Ishikawa (cell line): ENCODE results near the gene STAC2.

Experiments
- CEBPB ChIP-seq: IDR thresholded peaks from 2 replicates; pipeline ENCODE4 v1.6.1; 2012
- CREB1 ChIP-seq: IDR thresholded peaks from 2 replicates; pipeline ENCODE4 v1.6.1; 2012; ENCODE audit warnings: low read depth
- EGR1 ChIP-seq: IDR thresholded peaks from 2 replicates; pipeline ENCODE4 v1.6.1; 2012
- EP300 ChIP-seq: IDR thresholded peaks from 2 replicates; pipeline ENCODE4 v1.6.1; 2012; ENCODE audit warnings: borderline replicate concordance
- FOXM1 ChIP-seq: IDR thresholded peaks from 2 replicates; pipeline ENCODE4 v1.6.1; 2012; ENCODE audit warnings: low read depth, borderline replicate concordance
- MAX ChIP-seq: IDR thresholded peaks from 2 replicates; pipeline ENCODE4 v1.6.1; 2012
- NFIC ChIP-seq: IDR thresholded peaks from 2 replicates; pipeline ENCODE4 v1.6.1; 2012
- RAD21 ChIP-seq: IDR thresholded peaks from 2 replicates; pipeline ENCODE4 v1.6.1; 2012; ENCODE audit warnings: low read depth
- REST ChIP-seq: IDR thresholded peaks from 2 replicates; pipeline ENCODE4 v1.6.1; 2012; ENCODE audit warnings: low read depth, mild to moderate bottlenecking
- TAF1 ChIP-seq: IDR thresholded peaks from 2 replicates; pipeline ENCODE4 v1.6.1; 2012; ENCODE audit warnings: low read depth, mild to moderate bottlenecking
- TCF12 ChIP-seq: IDR thresholded peaks from 2 replicates; pipeline ENCODE4 v1.6.1; 2012; ENCODE audit warnings: low read depth
- TEAD4 ChIP-seq: IDR thresholded peaks from 2 replicates; pipeline ENCODE4 v1.6.1; 2012
- USF1 ChIP-seq: IDR thresholded peaks from 2 replicates; pipeline ENCODE4 v1.6.1; 2012
- YY1 ChIP-seq: IDR thresholded peaks from 2 replicates; pipeline ENCODE4 v1.6.1; 2012; ENCODE audit warnings: low read depth
- ZBTB7A ChIP-seq: IDR thresholded peaks from 2 replicates; pipeline ENCODE4 v1.6.1; 2012; ENCODE audit warnings: low read depth

STAC2 gene

GRCh38 chr17:39165178-39165840 lies 60.4 kb downstream of the STAC2 start:
- TF ChIP-seq FOXM1 (no peak), EP300 (no peak), RAD21 (no peak), YY1 (no peak), EGR1 (no peak), CEBPB (no peak), TEAD4 (no peak), CREB1 (no peak), USF1 (no peak), TAF1 (no peak), ZBTB7A (no peak), NFIC (no peak), REST (no peak), TCF12 (no peak), MAX (no peak)

- no peak for TF ChIP-seq CEBPB
- TF ChIP-seq NFIC = peak; percentile 26; the same call in 1 of the 2 replicates
- peak; percentile 66 for TF ChIP-seq RAD21
Observed at GRCh38 chr17:39164675-39165143, 61.0 kb downstream of the STAC2 start.

GRCh38 chr17:39161962-39162361 lies 63.8 kb downstream of the STAC2 start:
- no peak for TF ChIP-seq NFIC
- TF ChIP-seq CEBPB = no peak
- TF ChIP-seq TEAD4 = no peak
- TF ChIP-seq TAF1 = no peak
- TF ChIP-seq USF1 = no peak
- no peak for TF ChIP-seq MAX
- TF ChIP-seq RAD21 = no peak
- no peak for TF ChIP-seq YY1
- TF ChIP-seq CREB1 = no peak
- TF ChIP-seq EP300 = no peak
- no peak for TF ChIP-seq EGR1
- TF ChIP-seq REST = no peak
- TF ChIP-seq FOXM1 = no peak
- no peak for TF ChIP-seq TCF12
